ENCODE results near the gene C2orf69. TPM values are rescaled to one million over a fixed set of nuclear protein-coding genes. Genes with fewer than 3 reads are reported as not detected.

C2orf69 gene
- polyA plus RNA-seq (ENCODE audit: insufficient read length in 4 of 4), result 10 to 100 TPM; 11.2 to 13.4 (median 11.7) TPM

GRCh38 chr2:199911052-199911876, at the start of gene C2orf69:
Gene C2orf69 (plus strand): TSS chr2:199911293. CDS start chr2:199911439, 146 bp downstream.
- DNase-seq (ENCODE audit: low read depth in 4 of 4, low spot score in 2 of 4), result peak; percentile 90 to 95 (median 93)

DNA sequence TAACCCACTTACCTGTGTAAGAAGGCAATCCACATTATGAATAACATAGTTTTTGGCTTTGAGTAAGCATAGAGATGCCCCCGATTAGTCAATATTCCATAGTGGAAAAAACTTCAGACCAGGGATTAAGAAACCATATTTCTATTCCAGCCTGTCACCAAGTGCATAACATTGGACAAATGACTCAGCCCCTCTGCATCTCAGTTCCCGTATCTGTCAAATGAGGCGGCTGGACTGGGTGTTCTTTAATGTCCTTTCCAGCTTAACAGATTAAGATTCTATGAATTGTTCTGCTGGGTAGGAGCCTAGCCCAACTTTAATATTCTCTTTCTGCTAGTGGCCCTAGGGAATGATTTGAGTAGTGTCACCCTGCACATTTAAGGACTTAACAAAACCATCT, 48.3 kb upstream of the C2orf69 start:
- DNase-seq (ENCODE audit: low read depth in 4 of 4, low spot score in 2 of 4), result no peak

DNA sequence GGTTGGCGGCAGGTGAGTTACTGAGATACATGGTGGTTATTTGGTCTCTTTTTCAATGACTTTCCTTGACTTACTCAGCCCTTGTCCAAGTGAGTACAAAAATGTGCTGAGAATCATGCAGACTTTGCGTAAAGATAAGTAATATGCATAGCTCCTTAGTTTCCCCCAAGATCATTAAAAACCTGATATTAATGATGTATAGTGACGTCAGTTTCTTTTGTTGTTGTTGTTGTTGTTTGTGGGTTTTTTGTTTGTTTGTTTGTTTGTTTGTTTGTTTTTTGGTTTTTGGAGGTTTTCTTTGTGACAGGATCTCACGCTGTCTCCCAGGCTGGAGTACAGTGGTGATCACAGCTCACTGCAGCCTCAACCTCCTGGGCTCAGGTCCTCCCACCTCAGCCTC, 45.2 kb upstream of the C2orf69 start:
- DNase-seq (ENCODE audit: low read depth in 4 of 4, low spot score in 2 of 4), result no peak

DNA sequence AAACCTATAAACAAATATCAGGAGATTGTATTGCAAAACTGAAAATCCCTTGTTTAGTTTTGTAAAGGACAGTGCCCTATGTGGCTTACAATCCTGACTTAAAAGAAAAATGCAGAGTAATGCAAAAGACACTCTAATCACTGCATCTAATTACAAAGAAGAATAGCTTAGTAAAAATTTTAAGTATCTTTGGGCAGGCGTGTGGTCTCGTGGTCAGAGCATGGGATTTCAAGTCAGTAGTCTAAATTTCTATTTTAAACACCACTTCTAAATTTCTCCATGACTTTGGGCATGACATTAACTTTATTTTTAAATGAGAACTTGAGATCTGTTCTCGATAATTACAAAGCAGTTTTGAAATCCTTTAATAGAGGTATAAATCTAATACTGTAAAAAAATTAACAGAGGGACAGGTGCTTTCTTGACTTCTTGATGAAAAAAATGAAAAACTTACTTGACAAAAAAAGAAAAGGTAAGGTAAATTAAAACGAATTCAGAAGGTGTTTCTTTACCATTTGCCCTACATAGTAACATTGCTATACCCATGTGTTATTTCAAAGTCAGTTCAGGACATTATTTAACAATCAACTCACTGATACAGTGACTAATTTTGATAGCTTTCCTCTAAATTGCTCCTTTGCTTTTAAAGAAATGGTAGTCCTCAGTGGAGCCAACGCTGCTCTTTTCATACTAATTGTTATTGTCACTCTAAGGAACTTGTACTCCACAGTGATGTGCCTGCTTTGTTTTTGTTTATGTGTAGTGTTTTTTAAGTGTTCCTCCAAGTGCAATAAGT, 42.5 kb upstream of the C2orf69 start:
- DNase-seq (ENCODE audit: low read depth in 4 of 4, low spot score in 2 of 4), result no peak

DNA sequence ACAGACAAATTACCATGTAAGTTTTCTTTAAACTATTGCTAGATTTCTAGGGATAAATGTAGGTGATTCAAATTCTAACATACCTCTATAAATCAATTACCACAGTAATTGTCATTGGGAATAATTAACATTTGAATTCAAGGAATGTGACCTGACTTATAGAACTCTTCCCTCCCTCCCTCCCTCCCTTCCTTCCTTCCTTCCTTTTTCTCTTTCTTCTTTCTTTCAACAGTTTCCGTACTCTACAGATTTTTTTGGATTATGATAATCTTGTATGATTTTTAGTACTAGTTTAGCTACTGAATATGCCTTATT, 41.9 kb upstream of the C2orf69 start:
- no peak for DNase-seq (ENCODE audit: low read depth in 4 of 4, low spot score in 2 of 4)

DNA sequence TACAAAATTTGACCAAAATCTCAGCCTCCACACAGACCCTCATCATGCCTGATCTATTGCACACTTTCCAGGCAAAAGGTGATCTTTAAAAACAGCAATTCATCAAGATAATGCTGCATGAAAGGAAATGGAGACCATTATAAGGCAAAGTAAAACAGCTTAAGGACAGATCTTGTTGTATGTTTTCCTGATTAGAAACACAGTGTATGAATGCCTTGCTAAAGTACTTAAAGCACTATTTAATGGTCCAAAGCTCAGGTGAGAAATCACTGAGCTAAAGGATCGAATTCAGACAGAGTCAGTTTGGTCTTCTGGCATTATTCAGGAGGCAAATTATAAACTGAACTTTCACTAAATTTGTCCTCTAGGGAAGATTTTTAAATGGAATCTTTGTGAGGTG, 41.4 kb upstream of the C2orf69 start:
- no peak for DNase-seq (ENCODE audit: low read depth in 4 of 4, low spot score in 2 of 4)

DNA sequence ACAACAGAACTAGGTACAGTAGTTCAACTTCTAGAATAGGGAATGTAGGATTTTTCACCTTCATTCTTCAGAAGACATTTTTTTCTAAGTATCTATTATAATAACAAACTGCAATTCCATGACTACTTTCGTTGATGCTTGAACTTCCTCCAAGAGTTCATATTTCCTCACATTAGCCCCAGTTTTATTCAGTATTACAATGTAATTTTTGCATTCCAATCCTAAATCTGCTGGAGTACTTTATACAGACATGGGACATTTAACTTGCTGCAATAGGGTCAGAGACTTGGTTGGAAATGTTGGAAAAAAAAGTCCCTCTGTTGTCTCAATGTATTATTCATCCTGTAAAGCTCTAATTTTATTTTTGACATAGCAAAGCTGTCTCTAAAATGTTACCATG, 40.5 kb upstream of the C2orf69 start:
- no peak for DNase-seq (ENCODE audit: low read depth in 4 of 4, low spot score in 2 of 4)

GRCh38 chr2:199874209-199874608, 36.9 kb upstream of the C2orf69 start:
- no peak for DNase-seq (ENCODE audit: low read depth in 4 of 4, low spot score in 2 of 4)

DNA sequence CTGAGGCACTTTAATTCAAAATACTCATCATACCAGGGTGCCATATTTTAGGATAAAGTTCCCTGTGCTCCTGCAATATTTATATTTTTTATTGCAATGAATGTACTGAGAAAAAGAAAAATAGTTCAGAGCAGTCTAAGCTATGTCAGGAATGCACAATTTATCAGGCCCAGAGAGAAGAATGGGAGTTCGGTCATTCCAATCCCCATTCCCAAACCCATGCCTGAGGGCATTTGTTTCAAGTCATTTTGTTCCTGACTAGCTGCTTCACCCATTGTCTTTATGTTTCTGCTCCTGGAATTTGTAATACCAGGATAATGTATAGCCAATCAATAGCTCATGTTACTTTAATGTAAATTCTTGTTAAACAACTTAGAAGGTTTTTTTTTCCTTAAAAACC, 35.7 kb upstream of the C2orf69 start:
- no peak for DNase-seq (ENCODE audit: low read depth in 4 of 4, low spot score in 2 of 4)

- no peak for DNase-seq (ENCODE audit: low read depth in 4 of 4, low spot score in 2 of 4)
These were observed 28.4 kb upstream of the C2orf69 start for GRCh38 chr2:199882667-199883066.

DNA sequence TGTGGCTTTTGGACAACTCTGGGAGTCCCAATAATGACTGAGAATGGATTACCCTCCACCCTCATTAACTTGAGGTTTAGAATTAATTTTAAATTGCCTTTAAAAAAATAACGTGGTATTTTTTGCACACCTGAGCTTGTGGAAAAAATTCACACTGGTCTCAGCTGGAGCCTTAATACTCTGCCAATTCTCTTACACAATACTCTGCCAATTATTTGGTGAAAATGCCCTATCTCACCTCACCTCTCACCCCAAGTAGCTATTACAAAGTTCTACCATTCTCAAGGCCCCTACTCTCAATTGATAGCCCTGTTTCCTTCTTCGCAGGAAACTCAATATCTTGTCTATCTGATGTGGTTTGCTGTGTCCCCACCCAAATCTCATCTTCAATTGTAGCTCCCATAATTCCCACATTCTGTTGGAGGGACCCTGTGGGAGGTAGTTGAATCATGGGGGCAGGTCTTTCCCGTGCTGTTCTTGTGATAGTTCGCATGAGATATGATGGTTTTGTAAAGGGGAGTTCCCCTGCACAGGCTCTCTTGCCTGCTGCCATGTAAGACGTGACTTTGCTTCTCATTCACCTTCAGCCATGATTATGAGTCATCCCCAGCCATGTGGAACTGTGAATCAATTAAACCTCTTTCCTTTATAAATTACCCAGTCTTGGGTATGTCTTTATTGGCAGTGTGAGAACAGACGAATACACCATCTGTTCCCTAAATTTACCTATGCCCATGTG, 27.4 kb upstream of the C2orf69 start:
- DNase-seq (ENCODE audit: low read depth in 4 of 4, low spot score in 2 of 4), result no peak

- DNase-seq (ENCODE audit: low read depth in 4 of 4, low spot score in 2 of 4), result no peak
These were observed 15.7 kb upstream of the C2orf69 start for GRCh38 chr2:199895406-199895805.

DNA sequence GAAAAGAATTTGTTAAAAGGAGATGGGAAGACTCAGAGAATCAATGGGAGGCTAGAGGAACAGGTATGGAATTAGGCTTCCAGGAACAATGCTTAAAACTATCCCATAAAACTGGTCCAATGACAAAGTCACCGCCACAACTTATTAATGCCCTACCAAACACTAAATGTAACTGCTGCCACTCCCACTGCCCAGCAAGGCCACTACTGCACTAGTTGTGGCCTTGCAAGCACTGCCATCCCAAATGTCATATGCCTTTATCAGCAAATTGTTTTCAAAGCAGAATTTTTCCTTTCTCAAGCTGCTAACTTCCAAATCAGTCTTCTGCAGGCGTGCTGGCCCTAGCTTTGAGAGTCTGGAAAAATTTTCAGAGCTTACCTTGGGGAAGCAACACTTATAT, 14.5 kb upstream of the C2orf69 start:
- DNase-seq (ENCODE audit: low read depth in 4 of 4, low spot score in 2 of 4), result no peak

DNA sequence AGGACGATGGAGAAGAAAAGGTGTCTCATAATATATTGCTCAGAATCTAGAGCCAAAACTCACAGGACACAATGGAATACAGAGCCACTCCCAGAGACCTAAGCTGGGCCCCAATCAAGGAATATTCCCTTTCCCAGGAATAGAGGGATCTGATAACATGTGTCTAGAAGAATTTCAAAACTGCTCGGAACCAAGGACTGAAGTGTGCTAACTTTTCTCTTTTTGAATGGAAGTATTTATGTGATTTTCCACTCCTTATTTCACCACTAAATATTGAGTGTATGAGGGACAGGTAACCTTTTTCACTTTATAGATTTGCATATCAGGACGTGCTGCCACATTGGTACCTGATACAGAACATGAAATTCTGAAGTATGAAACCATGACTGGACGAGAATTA, 9.2 kb upstream of the C2orf69 start:
- no peak for DNase-seq (ENCODE audit: low read depth in 4 of 4, low spot score in 2 of 4)

- no peak for DNase-seq (ENCODE audit: low read depth in 4 of 4, low spot score in 2 of 4)
These were observed 8.5 kb upstream of the C2orf69 start for GRCh38 chr2:199902486-199903110.

DNA sequence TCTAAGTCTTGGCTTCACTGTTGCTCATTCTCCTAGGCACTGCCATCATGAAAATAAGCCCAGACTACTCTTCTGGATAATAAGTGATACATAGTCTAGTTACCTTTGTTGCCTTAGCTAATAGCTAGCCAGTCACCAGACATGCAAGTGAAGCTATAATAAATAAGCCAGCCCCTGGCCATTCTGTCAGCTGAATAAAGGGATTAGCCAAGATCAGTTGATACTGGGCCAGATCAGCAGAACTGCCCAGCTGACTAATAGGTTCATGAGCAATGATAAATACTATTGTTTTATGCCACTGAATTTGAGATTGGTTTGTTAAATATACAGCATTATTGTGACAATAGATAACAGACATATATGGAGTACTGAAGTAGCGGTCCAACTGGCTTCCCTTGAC, 8.0 kb upstream of the C2orf69 start:
- no peak for DNase-seq (ENCODE audit: low read depth in 4 of 4, low spot score in 2 of 4)

- no peak for DNase-seq (ENCODE audit: low read depth in 4 of 4, low spot score in 2 of 4)
These were observed 3.9 kb upstream of the C2orf69 start for GRCh38 chr2:199907008-199907714.

- DNase-seq (ENCODE audit: low read depth in 4 of 4, low spot score in 2 of 4), result peak in 1 of 4 donors; percentile 13
These were observed 598 bp upstream of the C2orf69 start for GRCh38 chr2:199910338-199911051.

DNA sequence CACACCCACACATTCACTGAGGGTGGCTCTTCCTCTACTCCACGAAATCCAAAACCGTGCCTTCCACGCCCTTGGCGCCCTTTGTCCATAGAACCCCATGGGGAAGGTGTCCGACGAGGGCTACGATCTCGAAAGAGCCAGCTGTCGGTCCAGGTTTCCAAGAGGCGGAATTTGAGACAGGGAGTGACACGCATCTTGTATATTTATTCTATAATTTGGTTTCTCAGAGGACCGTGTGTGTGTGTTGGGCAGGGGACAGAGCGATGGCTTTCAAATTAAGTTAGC, 726 bp downstream of the C2orf69 start:
- peak in 1 of 4 donors; percentile 30 for DNase-seq (ENCODE audit: low read depth in 4 of 4, low spot score in 2 of 4)

All from left renal cortex interstitium (tissue), 4 donors.